Activated CD4-positive, alpha-beta T cell treated with anti-CD3 and anti-CD28 coated beads for 48 hours (primary cell): Measurements from ENCODE around the gene RNF17.
A peak's percentile ranks its signal among the peaks of the same experiment; 100 is the strongest.
"Not testable (repeated sequence)": the region's sequence is repeated elsewhere in the genome, so short reads cannot be mapped to it uniquely, and the experiment has no call there.

Experiments
- DNase-seq: peaks from one replicate; pipeline ENCODE4 v3.0.0-alpha.2; 2020

Gene RNF17

DNA sequence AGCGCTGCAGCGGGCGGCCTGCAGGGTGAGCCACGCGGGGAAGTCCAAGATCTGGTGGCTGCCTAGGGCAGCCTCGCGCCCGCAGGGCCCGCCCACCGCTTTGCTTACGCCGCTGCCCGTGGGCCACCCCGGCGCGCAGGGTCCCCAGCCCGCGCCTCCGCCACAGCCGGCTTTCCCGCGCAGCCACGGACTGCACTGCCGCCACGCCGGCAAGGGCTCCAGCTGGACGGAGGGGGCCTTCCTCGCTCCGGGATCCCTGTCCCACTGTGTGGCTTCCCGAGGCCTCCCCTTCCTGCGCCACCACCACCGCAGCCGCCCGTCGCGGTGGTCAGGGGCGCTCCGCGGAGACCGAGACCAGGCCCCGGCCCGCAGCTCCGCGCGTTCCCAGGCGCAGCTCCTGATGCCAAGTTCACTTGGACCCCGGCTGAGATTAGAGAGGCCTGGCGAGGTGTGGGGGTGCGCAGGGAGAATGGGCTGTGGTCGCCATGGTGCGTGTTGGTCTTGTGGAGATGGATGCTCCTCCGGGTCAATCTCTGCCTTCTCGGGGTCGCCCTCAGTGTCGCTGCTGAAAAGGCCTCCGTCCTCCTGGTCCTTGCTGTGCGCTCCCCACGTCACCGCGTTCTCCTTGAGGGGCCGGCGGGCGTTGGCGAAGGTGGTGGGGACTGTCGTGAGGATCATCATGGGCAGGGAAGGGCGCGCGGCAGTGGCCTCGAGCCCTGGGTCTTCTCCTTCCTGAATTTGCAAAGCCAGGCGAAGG, 17.9 kb upstream of the RNF17 start:
- no peak for DNase-seq

DNA sequence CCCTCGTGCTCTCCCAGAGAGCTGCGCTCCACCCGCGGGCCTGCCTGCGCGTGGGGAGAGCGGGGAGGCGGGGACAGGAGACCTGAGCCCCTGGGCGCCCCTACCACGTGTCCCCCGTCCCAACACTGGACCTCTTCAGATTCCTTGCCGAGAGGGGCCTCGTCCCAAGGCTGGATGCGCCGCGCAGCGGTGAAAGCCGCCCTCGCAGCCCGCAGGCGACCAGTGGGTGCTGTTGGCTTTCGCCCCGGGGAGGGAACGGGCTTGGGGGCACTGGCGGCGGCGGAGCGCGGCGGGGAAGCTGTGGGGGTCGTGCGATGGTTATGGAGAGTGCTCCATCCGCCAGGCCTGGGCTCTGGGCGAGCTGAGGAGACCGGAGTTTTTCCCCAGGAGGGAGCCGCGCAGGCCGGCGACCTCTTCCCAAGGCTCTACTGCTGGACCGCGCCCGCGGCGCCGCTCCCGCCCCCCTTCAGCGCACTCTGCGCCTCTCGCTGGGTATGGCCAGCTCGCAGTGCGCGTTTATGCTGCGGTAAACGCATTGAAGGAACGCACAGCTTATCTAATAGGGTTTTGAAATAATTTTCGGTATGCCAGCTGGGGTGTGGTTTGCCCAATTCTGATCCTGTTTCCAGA, 17.2 kb upstream of the RNF17 start:
- peak; percentile 34 for DNase-seq

DNA sequence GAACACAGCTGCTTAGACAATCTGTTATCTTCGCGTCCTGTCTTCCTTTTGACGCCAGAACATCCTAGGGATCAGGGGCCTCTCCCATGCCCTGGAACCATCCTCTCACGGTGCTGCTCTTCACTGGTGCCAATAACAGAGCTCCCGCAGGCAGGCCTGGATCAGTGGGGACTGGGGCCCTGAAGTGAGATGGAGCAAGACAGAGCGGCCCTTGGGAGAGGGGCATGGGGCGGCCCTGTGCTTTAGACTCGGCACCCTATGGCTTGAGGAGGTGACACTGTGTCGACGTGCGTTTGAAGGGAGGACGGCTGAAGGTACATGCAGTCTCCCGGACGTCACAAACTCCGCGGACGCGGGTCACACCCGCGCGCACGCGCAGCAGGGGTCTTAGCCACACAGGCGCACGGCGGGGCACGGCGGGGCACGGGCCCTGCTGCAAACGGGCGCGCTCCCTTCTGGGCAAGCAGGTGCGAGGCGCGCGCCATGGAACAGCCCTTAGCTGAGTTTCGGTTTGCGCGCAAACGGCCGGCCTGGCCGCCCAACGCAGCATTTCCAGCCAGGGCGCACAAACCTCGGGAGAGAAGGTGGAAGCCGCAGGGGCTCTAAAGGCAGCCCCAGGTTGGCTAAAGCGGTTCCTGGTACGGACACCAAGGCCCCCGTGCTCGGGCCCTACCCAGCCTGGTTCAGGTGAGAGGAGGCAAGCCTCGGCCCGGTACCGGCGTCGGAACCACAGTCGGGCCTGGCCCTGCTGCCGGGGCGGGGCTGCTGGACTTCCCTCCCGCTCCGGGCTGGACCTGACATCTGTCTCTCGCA, 16.5 kb upstream of the RNF17 start:
- peak; percentile 53 for DNase-seq

DNA sequence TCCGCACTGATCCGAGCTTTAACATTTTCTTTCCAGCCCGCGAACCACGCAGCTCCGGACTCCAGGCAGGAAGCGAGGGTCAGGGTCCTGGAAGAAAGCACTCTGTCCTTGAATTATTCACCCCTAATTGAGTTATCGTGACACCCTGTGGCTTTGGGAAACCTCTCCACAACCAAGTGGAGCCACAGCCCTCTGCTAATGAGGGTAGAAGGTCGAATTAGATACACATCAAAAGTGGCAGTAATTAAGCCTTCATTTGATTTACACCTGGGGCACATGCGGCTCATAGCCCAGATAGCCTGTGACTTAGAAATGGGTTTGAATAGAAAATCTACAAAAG, 15.9 kb upstream of the RNF17 start:
- DNase-seq, result no peak

DNA sequence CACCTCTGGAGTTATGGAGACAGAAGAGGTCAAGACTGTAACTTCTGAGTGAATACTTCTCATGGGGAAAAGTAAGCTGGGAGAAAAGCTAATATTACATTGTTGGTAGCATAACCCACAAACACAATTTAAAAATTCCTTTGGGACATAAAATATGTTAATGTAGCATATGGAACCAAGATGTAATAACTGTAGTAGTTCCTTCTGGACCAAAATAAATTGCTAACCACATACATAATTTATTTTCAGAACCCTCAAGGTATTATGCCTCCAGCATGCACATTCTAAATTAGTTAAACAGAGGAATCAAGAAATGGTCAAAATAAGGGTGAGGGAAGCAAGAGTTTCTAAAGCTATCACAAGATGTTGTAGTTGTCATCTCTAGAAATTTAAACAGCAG, 4.8 kb upstream of the RNF17 start:
- DNase-seq, result no peak

DNA sequence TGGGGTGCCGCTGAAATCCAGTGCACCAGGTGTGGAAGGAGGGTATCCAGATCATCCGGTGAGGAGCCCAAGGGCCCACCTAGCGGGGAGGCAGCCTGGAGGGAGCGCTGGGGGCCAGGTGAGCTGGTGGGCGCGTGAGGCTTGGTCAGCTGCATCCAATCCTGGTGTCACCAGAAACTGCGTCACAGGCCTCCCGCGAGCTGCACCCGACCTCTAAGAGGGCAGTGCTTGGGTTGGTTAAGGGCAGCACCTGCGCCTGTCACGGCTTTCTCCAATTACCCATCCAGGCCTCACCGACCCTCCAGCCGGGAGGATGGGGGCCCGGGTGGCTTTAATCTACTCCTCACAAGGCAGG, 284 bp downstream of the RNF17 start:
- no peak for DNase-seq

DNA sequence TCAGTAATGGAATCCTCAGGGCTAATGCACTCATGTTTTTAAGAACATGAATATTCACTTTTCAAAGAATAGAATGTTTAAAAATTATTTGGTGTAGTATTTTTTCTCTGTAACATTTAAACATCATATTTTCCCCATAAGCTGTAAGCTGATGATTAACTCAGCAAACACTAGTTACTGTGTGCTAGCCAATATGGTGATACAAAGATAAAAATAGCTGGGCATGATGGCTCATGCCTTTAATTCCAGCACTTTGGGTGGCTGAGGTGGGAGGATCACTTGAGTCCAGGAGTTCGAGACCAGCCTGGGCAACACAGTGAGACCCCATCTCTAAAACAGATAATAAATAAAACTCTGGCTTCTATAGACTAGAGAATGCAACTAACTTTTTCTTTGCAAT, 13.2 kb downstream of the RNF17 start:
- no peak for DNase-seq

DNA sequence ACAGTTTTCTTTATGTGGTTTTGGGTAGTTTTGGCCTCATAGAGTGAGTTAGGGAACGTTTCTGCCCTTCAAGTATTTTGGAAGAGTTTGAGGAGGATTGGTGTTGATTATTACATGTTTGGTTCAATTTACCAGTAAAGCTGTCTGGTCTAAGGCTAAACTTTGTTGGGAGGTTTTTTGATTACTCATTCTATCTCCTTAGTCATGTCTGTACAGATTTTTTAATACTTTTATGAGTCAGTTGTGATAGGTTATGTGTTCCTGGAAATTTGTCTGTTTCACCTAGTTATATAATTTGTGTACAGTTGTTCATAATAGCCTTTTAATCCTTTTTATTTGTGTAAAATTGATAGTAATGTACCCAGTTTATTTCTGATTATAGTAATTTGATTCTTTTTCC, 20.4 kb downstream of the RNF17 start:
- DNase-seq, result no peak

DNA sequence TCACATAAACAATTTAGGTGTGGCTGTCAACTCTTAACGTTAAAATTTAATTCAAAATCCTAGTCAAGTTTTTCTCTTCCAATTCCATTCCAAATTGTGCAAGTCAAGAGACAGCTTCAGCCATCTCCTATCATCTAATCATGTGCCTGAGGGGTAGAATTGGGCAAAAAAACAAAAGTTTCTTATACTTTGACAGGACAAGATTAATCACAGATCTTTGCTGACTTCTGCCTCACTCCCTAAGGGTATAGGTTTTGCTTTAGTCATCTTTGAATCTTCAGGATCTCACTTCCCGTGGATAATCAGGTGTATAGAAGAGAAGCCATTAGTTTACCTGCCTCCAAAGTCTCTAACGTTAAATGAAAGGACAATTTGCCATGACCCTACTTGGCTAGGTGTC, 24.6 kb downstream of the RNF17 start:
- DNase-seq, result no peak

DNA sequence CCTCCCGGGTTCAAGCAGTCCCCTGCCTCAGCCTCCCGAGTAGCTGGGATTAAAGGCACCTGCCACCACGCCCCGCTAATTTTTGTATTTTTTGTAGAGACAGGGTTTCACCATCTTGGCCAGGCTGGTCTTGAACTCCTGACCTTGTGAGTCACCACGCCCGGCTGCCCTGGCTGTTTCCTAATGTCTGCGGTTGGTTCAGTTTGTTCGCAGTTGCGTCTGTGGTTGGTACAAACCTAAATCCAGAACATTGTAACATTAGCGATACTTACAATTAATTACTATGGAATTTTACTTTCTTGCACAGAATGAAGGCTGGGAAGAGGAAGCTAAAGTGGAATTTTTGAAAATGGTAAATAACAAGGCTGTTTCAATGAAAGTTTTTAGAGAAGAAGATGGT, 38.1 kb downstream of the RNF17 start:
- no peak for DNase-seq

DNA sequence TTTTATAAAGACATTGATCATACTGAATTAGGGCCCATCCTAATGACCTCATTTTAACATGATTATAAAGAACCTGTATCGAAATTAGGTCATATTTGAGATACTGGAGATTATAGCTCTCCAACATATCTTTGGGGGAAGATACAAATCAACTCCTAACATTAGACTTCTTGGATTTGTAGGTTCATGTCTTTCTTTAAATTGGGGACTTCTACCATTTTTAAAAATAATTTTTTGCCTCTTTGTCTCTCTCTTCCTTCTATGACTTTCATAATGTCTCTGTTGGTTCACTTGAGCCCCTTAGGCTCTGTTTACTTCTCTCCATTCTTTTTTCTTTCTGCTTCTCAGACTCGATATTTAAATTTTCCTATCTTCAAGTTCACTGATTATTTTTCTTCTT, 57.2 kb downstream of the RNF17 start:
- DNase-seq, result no peak

DNA sequence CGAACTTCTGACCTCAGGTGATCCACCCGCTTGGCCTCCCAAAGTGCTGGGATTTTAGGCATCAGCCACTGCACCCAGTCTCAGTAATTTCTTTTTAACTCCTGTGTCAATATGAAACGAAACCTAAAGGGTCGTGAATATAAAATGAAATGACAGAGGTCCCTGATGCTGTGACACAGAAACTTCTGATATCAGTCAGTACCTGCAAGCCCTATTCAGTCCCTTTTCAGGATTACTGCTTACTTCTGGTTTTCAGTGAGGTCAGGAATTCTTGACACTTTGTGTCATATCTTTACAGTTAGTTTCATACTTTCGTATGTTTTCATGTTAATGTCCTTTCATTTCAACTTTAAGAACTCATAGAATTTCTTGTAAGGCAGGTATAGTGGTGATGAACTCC, 58.7 kb downstream of the RNF17 start:
- DNase-seq, result no peak

DNA sequence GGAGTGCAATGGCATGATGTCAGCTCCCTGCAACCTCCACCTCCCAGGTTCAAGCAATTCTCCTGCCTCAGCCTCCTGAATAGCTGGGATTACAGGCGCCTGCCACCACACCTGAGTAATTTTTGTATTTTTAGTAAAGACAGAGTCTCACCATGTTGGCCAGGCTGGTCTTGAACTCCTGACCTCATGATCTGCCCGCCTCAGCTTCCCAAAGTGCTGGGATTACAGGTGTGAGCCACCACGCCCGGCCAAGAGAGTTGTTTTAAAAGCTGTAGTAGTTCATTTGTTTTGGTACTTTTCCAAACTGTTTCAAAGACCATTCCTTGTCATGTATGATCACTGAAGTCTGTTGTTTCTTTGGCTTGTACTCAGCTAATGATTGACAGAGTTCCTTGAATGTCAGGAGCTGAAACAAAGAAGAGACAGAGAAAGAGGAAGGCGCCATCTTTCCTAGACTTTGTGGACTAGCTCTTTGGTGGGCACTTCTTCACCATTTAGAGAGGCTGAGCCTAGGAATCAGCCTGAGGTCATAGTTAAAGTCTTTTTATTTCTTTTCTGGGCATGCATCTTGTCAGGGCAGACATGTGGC, 59.2 kb downstream of the RNF17 start:
- DNase-seq, result not testable (repeated sequence)

DNA sequence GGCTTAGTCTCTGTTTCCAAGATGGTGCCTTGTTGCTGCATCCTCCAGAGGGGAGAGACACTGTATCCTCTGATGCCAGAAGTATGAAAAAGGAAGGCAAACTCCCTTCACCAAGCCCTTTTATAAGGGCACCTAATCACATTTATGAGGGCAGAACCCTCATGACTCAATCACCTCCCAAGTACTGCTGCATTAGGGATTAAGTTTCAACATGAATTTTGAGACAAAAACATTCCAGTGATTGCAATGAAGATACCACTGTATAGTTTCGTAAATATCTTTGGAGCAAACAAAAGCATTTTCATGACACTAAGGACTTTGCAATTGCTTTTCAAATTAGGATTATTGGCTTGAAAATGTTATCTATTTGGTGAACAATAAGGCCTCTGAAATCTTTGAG, 63.8 kb downstream of the RNF17 start:
- DNase-seq, result no peak

DNA sequence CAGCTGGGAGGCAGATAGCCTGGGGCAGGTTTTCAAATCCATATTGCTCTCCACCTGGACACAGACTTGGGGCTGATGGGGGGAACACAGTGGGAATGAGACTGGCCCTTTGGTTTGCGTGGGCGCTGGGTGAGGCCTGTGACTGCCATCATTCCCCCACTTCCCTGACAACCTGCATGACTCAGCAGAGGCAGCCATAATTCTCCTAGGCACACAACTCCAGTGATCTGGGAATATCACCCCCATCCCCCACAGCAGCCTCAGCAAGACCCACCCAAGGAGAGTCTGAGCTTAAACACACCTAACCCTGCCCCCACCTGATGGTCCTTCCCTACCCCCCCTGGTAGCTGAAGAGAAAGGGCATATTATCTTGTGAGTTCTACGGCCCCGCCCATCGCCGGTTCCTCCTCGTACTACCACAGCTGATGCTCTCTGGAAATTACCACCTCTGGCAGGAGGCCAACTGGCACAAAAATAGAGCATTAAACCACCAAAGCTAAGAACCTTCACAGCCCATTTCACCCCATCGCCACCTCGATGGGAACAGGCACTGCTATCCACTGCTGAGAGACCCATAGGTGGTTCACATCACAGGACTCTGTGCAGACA, 71.0 kb downstream of the RNF17 start:
- no peak for DNase-seq

DNA sequence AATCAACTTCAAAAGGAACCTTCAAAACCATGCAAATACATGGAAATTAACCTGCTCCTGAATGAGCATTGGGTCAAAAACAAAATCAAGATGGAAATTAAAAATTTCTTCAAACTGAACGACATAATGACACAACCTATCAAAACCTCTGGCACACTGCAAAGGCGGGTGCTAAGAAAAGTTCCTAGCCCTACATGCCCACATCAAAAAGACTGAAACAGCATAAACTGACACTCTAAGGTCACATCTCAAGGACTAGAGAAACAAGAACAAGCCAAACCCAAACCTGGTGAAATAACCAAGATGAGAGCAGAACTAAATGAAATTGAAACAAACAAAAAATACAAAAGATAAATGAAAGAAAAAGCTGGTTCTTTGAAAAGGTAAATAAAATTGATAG, 73.6 kb downstream of the RNF17 start:
- DNase-seq, result not testable (repeated sequence)

DNA sequence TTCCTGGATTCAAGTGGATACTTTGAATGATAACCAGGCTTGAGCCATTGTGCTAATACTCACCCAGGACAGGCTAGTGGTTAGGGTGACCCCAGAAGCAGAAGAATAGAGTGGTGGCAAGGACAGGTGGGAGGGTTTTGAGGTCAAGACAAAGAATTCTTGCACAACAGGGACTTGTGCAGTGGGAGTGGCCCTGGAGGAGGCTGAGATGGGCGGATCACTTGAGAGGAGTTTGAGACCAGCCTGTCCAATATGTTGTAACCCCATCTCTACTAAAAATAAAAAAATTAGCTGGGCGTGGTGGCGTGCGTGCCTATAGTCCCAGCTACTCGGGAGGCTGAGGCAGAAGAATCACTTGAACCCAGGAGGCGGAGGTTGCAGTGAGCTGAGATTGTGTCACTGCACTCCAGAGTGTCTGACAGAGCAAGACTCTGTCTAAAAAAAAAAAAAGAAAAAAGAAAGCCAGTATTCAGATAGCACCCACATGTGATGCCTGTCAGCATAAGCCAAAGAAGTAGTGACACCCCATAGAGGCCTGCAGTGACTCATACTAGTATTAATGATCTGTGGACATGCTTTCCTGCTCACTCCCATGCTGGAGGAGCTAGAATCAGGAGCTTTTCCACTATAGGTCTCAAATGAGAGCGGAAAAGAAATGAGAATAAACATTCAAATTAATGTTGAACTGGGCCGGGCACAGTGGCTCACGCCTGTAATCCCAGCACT, 78.7 kb downstream of the RNF17 start:
- no peak for DNase-seq

DNA sequence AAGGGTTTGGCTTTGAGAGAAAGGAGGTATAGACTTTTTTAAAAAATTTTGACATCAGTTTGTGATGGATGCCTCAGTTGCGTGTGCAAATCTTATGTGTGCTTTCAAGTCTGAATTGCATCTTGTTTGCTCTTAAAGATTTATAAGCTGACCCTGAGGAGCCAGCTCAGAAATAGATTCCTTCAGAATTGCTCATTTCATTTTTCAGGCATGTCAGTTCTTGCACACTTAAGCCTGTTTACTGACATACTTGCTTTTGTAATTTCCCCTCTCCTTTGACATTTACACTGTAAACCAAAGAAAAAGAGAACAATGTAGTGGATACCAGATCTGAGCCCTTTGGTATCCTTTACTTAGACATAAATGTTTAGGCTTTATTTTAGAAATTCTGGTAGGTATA, 87.6 kb downstream of the RNF17 start:
- DNase-seq, result no peak

DNA sequence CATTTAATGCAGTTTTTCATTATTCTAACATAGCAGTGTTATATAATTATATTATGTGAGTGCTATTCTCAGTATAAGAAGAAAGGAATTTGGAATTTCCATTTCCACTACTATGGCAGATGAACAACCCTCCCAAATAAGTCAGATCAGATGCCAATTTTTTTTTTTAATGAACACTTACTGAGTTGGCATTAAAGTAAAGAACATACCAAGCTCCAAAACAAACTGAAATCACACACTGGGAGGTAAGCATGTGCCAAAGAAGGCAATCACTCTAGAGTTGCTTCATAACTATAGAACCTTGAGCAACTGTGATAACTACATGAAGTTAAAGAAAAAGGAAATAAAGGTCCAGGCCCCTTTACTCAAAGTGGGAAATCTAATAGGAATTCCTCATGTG, 90.3 kb downstream of the RNF17 start:
- DNase-seq, result no peak

DNA sequence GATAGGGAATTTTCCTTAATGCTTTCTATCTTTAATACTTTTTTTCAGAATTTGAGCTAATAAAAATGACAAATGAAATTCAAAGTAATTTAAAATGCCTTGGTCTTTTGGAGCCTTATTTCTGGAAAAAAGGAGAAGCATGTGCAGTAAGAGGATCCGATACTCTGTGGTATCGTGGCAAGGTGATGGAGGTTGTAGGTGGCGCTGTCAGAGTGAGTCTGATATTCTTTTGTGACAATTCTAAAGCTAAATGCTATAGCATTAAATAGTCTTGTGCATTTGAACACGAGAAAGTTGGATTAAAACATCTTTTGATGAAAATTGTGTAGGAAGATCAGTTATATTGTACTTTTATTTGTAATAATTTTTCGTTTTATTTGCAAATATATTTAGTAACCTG, 95.0 kb downstream of the RNF17 start:
- no peak for DNase-seq

DNA sequence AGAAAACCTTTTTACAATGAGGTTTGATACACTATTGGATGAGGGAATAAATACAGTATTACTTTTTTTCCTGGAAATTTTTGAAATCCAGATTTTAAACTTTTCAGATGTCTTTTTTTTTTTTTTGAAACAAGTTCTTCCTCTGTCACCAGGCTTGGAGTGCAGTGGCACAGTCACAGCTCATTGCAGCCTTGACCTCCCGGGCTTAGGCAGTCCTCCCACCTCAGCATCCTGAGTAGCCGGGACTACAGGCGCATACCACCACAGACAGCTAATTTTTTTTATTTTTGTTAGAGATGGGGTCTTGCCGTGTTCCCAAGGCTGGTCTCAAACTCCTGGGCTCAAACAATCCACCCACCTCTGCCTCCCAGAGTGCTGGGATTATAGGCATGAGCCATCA, 96.8 kb downstream of the RNF17 start:
- no peak for DNase-seq

DNA sequence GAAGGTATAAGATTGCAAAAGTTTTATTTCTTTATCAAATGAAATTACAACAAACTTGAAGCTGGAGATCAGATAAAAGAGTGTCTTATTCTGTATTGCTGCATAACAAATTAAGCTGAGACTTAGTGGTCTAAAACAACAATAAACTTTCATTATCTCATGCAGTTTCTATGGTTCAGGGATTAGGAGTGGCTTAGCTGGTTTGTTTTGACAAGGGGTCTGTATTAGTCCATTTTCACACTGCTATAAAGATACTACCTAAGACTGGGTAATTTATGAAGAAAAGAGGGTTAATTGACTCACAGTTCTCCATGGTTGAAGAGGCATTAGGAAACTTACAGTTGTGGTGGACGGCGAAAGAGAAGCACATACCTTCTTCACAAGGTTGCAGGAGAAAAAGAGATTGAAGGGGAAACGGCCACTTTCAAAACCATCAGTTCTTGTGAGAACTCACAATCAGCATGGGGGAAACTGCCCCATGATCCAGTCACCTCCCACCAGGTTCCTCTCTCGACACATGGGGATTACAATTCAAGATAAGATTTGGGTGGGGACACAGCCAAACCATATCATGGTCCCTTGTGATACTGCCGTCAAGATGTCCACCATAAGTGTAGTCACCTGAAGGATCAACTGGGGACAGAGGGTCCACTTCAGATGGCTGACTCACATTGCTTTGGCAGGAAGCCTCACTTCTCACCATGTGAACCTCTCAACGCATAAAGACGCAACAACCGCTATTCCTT, 97.8 kb downstream of the RNF17 start:
- no peak for DNase-seq
